ENCODE results near the gene GNPTAB. TPM values are rescaled to one million over a fixed set of nuclear protein-coding genes. Genes with fewer than 3 reads are reported as not detected.

Gene GNPTAB
- total RNA-seq, 1 donor, result 81.4 TPM

GRCh38 chr12:101779200-101779599, 51.6 kb downstream of the GNPTAB start:
- no peaks in the 10 kb centered on the region for H3K9me3 ChIP-seq (ENCODE audit: low read depth, low read length)
- no peaks in the 10 kb centered on the region for H3K27me3 ChIP-seq (ENCODE audit: insufficient read depth, low read length)
- peaks cover 42% of the 10 kb centered on the region for H3K4me1 ChIP-seq (ENCODE audit: insufficient read depth, low read length)
- H3K4me3 ChIP-seq (ENCODE audit: low read length), result no peak overlapping the region

DNA sequence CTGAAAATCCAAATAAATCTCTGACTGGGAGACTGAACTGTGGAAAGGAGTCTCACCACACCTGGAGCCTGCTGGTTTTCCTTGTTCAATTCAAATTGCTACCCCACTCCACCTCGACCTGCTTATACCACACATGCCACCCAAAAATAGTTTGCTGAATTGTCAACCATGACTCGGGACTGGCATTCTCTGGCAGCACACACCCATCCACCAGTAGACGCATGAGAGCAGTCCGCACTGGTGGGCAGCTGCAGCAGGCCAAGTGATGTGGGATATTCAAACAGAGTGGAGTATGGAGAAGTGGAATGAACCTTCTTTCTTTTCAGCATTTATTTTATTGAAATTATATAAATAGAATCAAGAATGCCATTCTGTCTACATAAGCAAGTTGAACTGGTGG, 52.8 kb downstream of the GNPTAB start:
- Histone ChIP-seq H3K27me3 (ENCODE audit: insufficient read depth, low read length) (no peaks in the 10 kb centered on the region), H3K4me3 (ENCODE audit: low read length) (no peak overlapping the region), H3K9me3 (ENCODE audit: low read depth, low read length) (no peaks in the 10 kb centered on the region), H3K4me1 (ENCODE audit: insufficient read depth, low read length) (peaks cover 51% of the 10 kb centered on the region)

GRCh38 chr12:101777485-101777884, 53.3 kb downstream of the GNPTAB start:
- Histone ChIP-seq H3K4me3 (ENCODE audit: low read length) (no peak overlapping the region), H3K27me3 (ENCODE audit: insufficient read depth, low read length) (no peaks in the 10 kb centered on the region), H3K4me1 (ENCODE audit: insufficient read depth, low read length) (peaks cover 56% of the 10 kb centered on the region), H3K9me3 (ENCODE audit: low read depth, low read length) (no peaks in the 10 kb centered on the region)

- Histone ChIP-seq H3K4me1 (ENCODE audit: insufficient read depth, low read length) (peaks cover 61% of the 10 kb centered on the region), H3K4me3 (ENCODE audit: low read length) (no peak overlapping the region), H3K9me3 (ENCODE audit: low read depth, low read length) (no peaks in the 10 kb centered on the region), H3K27me3 (ENCODE audit: insufficient read depth, low read length) (no peaks in the 10 kb centered on the region)
Measured at GRCh38 chr12:101775816-101776215, 54.9 kb downstream of the GNPTAB start.

- Histone ChIP-seq H3K4me3 (ENCODE audit: low read length) (no peak overlapping the region), H3K27me3 (ENCODE audit: insufficient read depth, low read length) (no peaks in the 10 kb centered on the region), H3K4me1 (ENCODE audit: insufficient read depth, low read length) (peaks cover 43% of the 10 kb centered on the region), H3K9me3 (ENCODE audit: low read depth, low read length) (no peaks in the 10 kb centered on the region)
Measured at GRCh38 chr12:101773650-101774162, 57.1 kb downstream of the GNPTAB start.

DNA sequence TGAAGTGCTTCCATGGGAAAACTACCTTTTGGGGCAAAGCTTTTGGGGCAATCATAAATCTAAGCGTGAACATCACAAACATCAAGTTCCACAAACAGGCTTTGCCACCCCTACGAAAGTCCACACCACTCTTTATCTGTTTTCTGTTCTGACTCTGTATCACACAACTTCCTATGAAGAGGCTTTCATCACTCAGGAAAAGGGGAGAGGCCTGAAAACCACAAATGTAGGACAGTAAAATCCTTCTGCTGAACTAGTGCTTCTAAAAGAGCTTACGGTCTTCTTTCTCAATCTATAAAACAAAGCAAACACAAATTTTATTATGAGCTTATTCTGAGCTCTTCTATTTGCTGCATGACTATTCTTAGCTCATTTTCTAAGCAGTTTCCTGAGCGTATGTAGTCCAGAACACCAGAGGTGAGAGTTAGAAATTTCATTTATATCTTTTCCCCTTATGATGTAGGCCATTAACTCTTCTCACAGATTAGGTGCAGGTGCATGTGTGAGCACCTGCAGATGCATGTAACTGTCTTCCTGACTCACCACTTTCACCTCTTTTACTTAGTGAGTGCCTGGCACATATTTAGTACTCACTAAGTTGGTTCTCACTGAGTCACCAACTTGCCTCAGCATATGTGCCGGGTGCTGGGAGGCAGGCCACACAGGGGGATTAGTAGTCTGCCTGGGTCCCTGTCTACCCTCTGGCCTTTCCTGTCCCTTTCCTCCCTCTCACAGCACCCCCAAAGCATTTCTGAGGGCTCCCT, 58.6 kb downstream of the GNPTAB start:
- H3K4me3 ChIP-seq (ENCODE audit: low read length), result no peak overlapping the region

GRCh38 chr12:101769865-101770264, 60.9 kb downstream of the GNPTAB start:
- Histone ChIP-seq H3K4me1 (ENCODE audit: insufficient read depth, low read length) (peaks cover 25% of the 10 kb centered on the region), H3K27me3 (ENCODE audit: insufficient read depth, low read length) (no peaks in the 10 kb centered on the region), H3K4me3 (ENCODE audit: low read length) (no peak overlapping the region), H3K9me3 (ENCODE audit: low read depth, low read length) (no peaks in the 10 kb centered on the region)

More for the DNA sequence above, 58.6 kb downstream of the GNPTAB start:
- H3K27me3 ChIP-seq (ENCODE audit: insufficient read depth, low read length), result no peaks in the 10 kb centered on the region
- no peaks in the 10 kb centered on the region for H3K9me3 ChIP-seq (ENCODE audit: low read depth, low read length)
- H3K4me1 ChIP-seq (ENCODE audit: insufficient read depth, low read length), result peaks cover 33% of the 10 kb centered on the region

DNA sequence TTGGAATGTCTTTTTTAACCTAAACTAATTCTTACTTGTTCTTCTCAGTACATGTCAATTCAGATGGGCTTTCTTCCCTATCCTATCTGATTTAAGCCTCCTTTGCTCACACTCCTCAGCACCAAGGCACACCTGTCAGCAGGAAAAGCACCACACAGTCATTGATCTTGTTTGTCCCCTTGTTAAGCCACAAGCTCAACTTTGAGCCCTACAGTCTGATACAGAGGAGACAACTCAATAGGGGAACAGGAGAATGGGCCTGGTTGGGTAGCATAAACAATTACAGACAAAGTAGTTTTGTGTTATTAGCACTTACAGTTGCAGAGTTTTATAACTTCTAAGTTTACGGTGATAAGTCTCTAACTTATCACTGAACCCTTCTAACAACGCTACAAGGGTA, 62.0 kb downstream of the GNPTAB start:
- Histone ChIP-seq H3K4me3 (ENCODE audit: low read length) (no peak overlapping the region), H3K9me3 (ENCODE audit: low read depth, low read length) (no peaks in the 10 kb centered on the region), H3K27me3 (ENCODE audit: insufficient read depth, low read length) (no peaks in the 10 kb centered on the region), H3K4me1 (ENCODE audit: insufficient read depth, low read length) (peaks cover 29% of the 10 kb centered on the region)

GRCh38 chr12:101767537-101767936, 63.2 kb downstream of the GNPTAB start:
- H3K4me3 ChIP-seq (ENCODE audit: low read length), result no peak overlapping the region
- no peaks in the 10 kb centered on the region for H3K9me3 ChIP-seq (ENCODE audit: low read depth, low read length)
- no peaks in the 10 kb centered on the region for H3K27me3 ChIP-seq (ENCODE audit: insufficient read depth, low read length)
- peaks cover 30% of the 10 kb centered on the region for H3K4me1 ChIP-seq (ENCODE audit: insufficient read depth, low read length)

DNA sequence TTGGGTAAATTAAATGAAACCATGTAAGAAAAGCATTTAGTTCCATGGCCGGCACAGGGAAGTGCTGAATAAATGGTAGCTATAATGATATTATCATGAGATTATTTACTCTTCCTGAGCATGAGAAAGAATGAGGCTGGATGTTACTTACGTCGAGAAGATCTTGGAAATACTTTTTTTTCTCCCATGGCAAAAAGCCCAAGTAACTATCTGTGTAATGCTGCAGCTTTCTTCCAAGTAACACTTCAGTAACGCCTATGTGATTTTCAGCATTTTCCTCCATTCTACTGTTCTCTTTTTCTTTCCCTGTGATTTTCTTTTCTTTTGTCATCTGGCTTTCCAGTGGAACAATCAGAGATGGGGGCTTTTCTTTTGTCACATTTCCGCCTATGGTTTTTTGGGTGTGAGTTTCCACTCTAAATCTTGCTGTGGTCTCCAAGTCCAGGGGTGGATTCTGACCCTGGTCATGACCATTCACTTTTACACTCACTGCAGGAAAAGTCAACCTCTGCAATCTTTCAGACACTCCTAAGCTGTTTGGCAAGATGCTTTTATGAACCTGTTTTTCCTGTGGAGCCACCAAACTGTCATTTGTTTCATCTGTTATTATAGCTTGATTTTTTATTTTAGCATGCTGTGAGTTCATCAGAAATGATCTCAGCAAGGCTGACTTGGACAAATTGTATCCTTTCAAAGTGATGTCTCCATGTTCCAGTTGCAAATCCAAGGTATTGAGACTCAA, 66.5 kb downstream of the GNPTAB start:
- Histone ChIP-seq H3K4me3 (ENCODE audit: low read length) (no peak overlapping the region), H3K27me3 (ENCODE audit: insufficient read depth, low read length) (no peaks in the 10 kb centered on the region), H3K9me3 (ENCODE audit: low read depth, low read length) (no peaks in the 10 kb centered on the region), H3K4me1 (ENCODE audit: insufficient read depth, low read length) (peaks cover 22% of the 10 kb centered on the region)

GRCh38 chr12:101763246-101763931, 67.4 kb downstream of the GNPTAB start:
- peaks cover 22% of the 10 kb centered on the region for H3K4me1 ChIP-seq (ENCODE audit: insufficient read depth, low read length)
- H3K4me3 ChIP-seq (ENCODE audit: low read length), result no peak overlapping the region
- H3K9me3 ChIP-seq (ENCODE audit: low read depth, low read length), result no peaks in the 10 kb centered on the region
- no peaks in the 10 kb centered on the region for H3K27me3 ChIP-seq (ENCODE audit: insufficient read depth, low read length)

GRCh38 chr12:101761781-101762180, 69.0 kb downstream of the GNPTAB start:
- H3K9me3 ChIP-seq (ENCODE audit: low read depth, low read length), result no peaks in the 10 kb centered on the region
- H3K4me1 ChIP-seq (ENCODE audit: insufficient read depth, low read length), result peaks cover 22% of the 10 kb centered on the region
- no peaks in the 10 kb centered on the region for H3K27me3 ChIP-seq (ENCODE audit: insufficient read depth, low read length)
- H3K4me3 ChIP-seq (ENCODE audit: low read length), result no peak overlapping the region

DNA sequence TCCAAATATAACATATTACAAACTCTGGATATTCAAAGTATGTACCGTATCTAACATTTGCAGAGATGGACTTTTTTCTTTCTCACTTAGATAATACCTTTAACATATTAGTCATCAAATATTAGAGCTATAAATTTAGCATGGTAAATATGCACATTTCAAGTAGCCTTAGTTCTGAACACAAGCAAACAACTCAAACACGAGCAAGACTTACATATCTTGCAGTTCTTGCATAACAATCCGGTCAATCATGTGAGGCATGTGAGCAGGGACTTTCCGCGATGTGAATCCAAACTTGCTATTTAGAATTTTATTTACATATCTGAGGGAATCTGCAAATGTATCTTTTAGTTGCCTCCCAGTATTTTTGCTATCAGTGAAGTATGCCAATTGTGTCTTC, 69.4 kb downstream of the GNPTAB start:
- Histone ChIP-seq H3K4me1 (ENCODE audit: insufficient read depth, low read length) (peaks cover 22% of the 10 kb centered on the region), H3K27me3 (ENCODE audit: insufficient read depth, low read length) (no peaks in the 10 kb centered on the region), H3K4me3 (ENCODE audit: low read length) (no peak overlapping the region), H3K9me3 (ENCODE audit: low read depth, low read length) (no peaks in the 10 kb centered on the region)

DNA sequence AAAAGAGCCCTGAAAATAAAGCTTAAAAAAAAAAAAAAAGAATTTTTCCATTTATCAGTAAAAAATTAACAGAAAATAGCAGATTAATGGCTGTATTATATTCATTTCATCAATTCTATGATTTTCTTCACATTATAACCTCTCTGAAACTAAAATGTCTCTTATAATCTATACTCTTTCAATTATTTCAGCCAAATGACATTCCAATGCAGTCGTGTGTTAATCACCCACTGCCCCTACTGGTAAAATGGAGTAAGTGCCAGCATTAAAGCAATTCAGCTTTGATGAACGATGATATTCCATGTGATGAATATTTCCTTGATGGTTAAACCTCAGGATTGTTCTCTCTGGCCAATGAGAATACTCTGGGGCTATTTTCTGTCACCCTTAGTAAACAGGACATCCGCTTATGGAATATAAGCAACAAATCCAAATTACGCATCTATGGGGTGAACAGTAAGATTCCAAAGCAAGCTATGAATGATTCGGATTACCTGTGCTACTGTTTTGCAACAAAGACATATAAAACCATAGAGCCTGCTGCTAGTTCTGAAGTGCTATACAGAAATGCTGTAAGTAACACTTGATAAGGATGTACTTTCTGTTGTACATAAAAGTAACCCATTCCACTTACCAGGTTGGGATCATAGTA, 71.2 kb downstream of the GNPTAB start:
- Histone ChIP-seq H3K4me3 (ENCODE audit: low read length) (no peak overlapping the region), H3K4me1 (ENCODE audit: insufficient read depth, low read length) (peaks cover 22% of the 10 kb centered on the region), H3K27me3 (ENCODE audit: insufficient read depth, low read length) (no peaks in the 10 kb centered on the region), H3K9me3 (ENCODE audit: low read depth, low read length) (no peaks in the 10 kb centered on the region)

DNA sequence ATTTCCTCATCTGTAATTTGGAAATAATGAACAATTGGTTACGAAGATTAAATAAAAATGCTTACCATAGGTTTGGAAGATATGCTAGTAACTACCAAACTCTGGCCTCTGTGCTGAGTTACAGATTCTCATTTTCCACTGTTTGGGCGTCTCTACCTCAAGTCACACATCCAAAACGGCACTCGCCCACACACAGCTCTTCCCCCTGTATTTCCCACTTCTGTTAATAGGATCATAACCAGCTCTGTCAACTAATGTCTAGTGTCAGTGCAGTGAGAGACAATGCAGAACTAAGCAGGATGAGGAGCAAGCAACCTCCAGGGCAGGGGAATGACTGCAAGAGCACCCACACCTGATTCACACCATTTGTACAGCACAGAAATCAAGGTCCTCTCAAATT, 80.6 kb downstream of the GNPTAB start:
- Histone ChIP-seq H3K4me1 (ENCODE audit: insufficient read depth, low read length) (peaks cover 8% of the 10 kb centered on the region), H3K9me3 (ENCODE audit: low read depth, low read length) (no peaks in the 10 kb centered on the region)

More for the DNA sequence above, 80.6 kb downstream of the GNPTAB start:
- no peaks in the 10 kb centered on the region for H3K27me3 ChIP-seq (ENCODE audit: insufficient read depth, low read length)
- no peak overlapping the region for H3K4me3 ChIP-seq (ENCODE audit: low read length)
